Nephron progenitor cell (in vitro differentiated cells): ENCODE data around the gene WWTR1.

Source experiments
- DNase-seq: peaks from one replicate; pipeline ENCODE4 v3.0.0; 2021
- H3K27ac Mint-ChIP-seq: 2 replicates; pipeline ENCODE4 v1.8.0; 2021; ENCODE audit warnings: mild to moderate bottlenecking, moderate library complexity, mixed read lengths
- H3K27me3 Mint-ChIP-seq: 2 replicates; pipeline ENCODE4 v1.8.0; 2021; ENCODE audit warnings: mild to moderate bottlenecking, low read depth, mixed read lengths; ENCODE audit not compliant: poor library complexity
- H3K36me3 Mint-ChIP-seq: 2 replicates; pipeline ENCODE4 v1.8.0; 2021; ENCODE audit warnings: low read depth, mixed read lengths
- H3K4me1 Mint-ChIP-seq: 2 replicates; pipeline ENCODE4 v1.8.0; 2021; ENCODE audit warnings: mixed read lengths
- H3K4me3 Mint-ChIP-seq: 2 replicates; pipeline ENCODE4 v1.8.0; 2021; ENCODE audit warnings: mild to moderate bottlenecking, moderate library complexity, mixed read lengths
- H3K9me3 Mint-ChIP-seq: 2 replicates; pipeline ENCODE4 v1.8.0; 2021; ENCODE audit warnings: mild to moderate bottlenecking, moderate library complexity, mixed read lengths
- CTCF ChIP-seq: fragments of 200-600 bp; sonication (generic); IDR thresholded peaks from 2 replicates; pipeline ENCODE4 v1.5.0; 2021; ENCODE audit warnings: antibody characterized with exemption

WWTR1 gene

DNA sequence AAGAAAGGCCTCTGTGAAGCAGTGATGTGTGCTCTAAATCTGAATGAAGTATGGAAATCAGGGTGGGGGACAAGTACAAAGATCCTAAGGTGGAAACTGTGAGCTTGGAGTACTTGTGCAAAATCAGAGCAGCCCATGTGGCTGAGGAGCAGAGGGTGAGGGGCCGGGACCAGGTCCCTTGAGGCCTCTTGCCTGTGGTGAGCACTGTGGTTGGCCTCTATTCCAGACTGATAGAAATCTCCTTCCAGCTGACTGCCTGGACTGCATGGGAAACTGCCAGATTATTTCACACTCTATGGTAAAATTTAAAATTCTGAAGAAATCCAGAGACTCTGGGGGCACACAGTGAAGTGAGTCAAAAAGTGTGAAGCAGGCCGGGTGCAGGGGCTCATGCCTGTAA, 101.9 kb downstream of the WWTR1 start:
- H3K9me3 Mint-ChIP-seq: no peaks in the 10 kb centered on the region
- peaks cover 58% of the 10 kb centered on the region for H3K4me1 Mint-ChIP-seq
- peaks cover 12% of the 10 kb centered on the region for H3K36me3 Mint-ChIP-seq
- no peak for TF ChIP-seq CTCF
- H3K27me3 Mint-ChIP-seq: no peaks in the 10 kb centered on the region
- peak overlapping the region; percentile 95 for H3K27ac Mint-ChIP-seq
- no peak overlapping the region for H3K4me3 Mint-ChIP-seq
- no peak for DNase-seq

- no peak for DNase-seq
- H3K4me3 Mint-ChIP-seq: no peak overlapping the region
- peaks cover 58% of the 10 kb centered on the region for H3K4me1 Mint-ChIP-seq
- H3K36me3 Mint-ChIP-seq: peaks cover 6% of the 10 kb centered on the region
- no peaks in the 10 kb centered on the region for H3K9me3 Mint-ChIP-seq
- H3K27me3 Mint-ChIP-seq: no peaks in the 10 kb centered on the region
- peak overlapping the region; percentile 95 for H3K27ac Mint-ChIP-seq
- TF ChIP-seq CTCF: no peak
These were observed 103.0 kb downstream of the WWTR1 start for GRCh38 chr3:149554826-149555225.

DNA sequence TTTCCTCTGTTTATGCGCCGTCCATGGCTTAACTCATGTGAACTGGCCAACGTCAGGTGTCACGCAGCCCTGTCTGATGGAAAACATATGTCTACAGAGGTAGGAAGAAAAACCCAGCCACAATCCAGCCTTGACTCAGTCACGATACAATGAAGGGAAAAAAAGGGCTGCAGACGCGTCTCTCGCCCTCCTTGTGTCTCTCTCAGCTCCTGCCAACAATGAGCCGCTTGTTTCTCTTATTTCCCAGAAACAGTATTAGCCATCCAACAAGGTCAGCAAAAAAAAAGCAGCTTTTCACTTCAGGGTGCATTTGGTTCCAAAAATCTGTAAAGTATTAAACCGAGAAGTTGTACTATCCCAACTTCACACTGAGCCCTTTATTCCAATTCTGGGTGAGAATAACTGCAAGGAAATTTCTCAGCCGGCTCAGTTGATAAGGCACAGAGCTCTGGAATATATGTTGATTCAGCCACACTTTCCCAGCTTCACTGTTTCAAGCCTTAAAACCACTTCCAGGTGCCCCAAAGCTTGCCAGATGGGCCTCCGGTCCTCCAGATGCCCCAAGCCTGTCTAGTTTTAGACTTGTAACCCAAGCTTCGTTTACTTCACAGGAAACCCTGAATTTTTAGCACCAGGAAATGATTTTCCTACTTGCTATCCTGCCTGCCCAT, 103.9 kb downstream of the WWTR1 start:
- no peaks in the 10 kb centered on the region for H3K9me3 Mint-ChIP-seq
- H3K27ac Mint-ChIP-seq: peak overlapping the region; percentile 95
- no peak for TF ChIP-seq CTCF
- no peak overlapping the region for H3K4me3 Mint-ChIP-seq
- peaks cover 61% of the 10 kb centered on the region for H3K4me1 Mint-ChIP-seq
- no peak for DNase-seq
- no peaks in the 10 kb centered on the region for H3K27me3 Mint-ChIP-seq
- peaks cover 6% of the 10 kb centered on the region for H3K36me3 Mint-ChIP-seq

DNA sequence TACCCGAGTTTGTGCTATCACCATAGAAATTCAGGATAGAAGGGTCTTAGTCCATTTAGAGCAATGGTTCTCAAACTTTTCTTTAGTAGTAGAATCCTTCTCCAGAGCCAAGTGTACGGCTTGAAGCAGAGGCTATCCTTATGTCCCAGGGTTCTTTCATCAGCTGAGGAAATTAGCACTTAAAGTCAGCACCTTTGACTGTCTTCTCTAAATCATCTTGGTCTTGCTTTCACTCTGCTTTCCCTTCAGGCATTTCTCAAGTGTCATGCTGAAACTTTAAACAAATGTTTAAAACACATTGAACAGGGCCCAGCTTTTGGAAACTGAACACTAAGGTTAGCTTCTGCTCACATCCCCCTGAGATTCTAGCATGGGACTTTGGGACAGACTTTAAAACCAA, 105.1 kb downstream of the WWTR1 start:
- TF ChIP-seq CTCF: no peak
- no peak overlapping the region for H3K4me3 Mint-ChIP-seq
- DNase-seq: no peak
- no peaks in the 10 kb centered on the region for H3K36me3 Mint-ChIP-seq
- H3K9me3 Mint-ChIP-seq: no peaks in the 10 kb centered on the region
- peaks cover 73% of the 10 kb centered on the region for H3K4me1 Mint-ChIP-seq
- peak overlapping the region; percentile 84 for H3K27ac Mint-ChIP-seq
- no peaks in the 10 kb centered on the region for H3K27me3 Mint-ChIP-seq

DNA sequence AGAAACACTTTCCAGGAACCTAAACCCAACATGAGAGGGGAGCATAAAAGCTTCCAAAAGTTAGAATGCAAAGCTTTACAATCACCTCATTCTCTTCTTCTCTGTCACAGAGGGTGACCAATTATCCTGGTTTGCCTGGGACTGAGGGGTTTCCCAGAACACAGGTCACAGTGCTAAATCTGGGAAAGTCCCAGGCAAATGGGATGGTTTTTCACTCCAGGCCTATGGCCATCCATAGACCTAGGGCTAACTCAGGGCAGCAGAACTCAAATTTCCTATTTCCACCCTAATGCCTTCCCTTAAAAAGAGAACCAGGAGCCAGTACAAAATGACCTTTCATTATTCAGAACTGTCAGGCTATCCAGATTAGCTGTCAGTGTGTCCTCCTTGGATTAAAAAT, 106.3 kb downstream of the WWTR1 start:
- H3K36me3 Mint-ChIP-seq: no peaks in the 10 kb centered on the region
- DNase-seq: no peak
- H3K4me3 Mint-ChIP-seq: no peak overlapping the region
- H3K9me3 Mint-ChIP-seq: no peaks in the 10 kb centered on the region
- no peak overlapping the region for H3K27ac Mint-ChIP-seq
- TF ChIP-seq CTCF: no peak
- H3K27me3 Mint-ChIP-seq: no peaks in the 10 kb centered on the region
- peaks cover 81% of the 10 kb centered on the region for H3K4me1 Mint-ChIP-seq

- TF ChIP-seq CTCF: no peak
- no peaks in the 10 kb centered on the region for H3K27me3 Mint-ChIP-seq
- no peak overlapping the region for H3K4me3 Mint-ChIP-seq
- DNase-seq: no peak
- H3K27ac Mint-ChIP-seq: peak overlapping the region; percentile 81
- H3K36me3 Mint-ChIP-seq: no peaks in the 10 kb centered on the region
- peaks cover 66% of the 10 kb centered on the region for H3K4me1 Mint-ChIP-seq
- no peaks in the 10 kb centered on the region for H3K9me3 Mint-ChIP-seq
These were observed 109.2 kb downstream of the WWTR1 start for GRCh38 chr3:149548669-149549065.
